Activated naive CD4-positive, alpha-beta T cell treated with anti-CD3 and anti-CD28 coated beads for 36 hours (primary cell): ENCODE results near the gene HENMT1. TPM values are rescaled to one million over a fixed set of nuclear protein-coding genes. Genes with fewer than 3 reads are reported as not detected.

ENCODE experiments used
- CTCF ChIA-PET: fragments of 350-600 bp; sonication (Branson Sonifier 250); formaldehyde crosslinking; loops from one replicate; lab custom pipeline; 2021; ENCODE audit warnings: antibody characterized with exemption; lab: Charles Lee
- DNase-seq: peaks from one replicate; pipeline ENCODE4 v3.0.0-alpha.2; 2020
- H3K27ac Mint-ChIP-seq: one replicate; pipeline ENCODE4 v1.8.0; 2021; ENCODE audit warnings: mild to moderate bottlenecking, mixed read lengths
- H3K27me3 Mint-ChIP-seq: one replicate; pipeline ENCODE4 v1.8.0; 2021; ENCODE audit warnings: low read depth, mixed read lengths
- H3K36me3 Mint-ChIP-seq: one replicate; pipeline ENCODE4 v1.8.0; 2021; ENCODE audit warnings: low read depth, mixed read lengths
- H3K4me1 Mint-ChIP-seq: one replicate; pipeline ENCODE4 v1.8.0; 2021; ENCODE audit warnings: low read depth, mixed read lengths
- H3K4me3 Mint-ChIP-seq: one replicate; pipeline ENCODE4 v1.8.0; 2021; ENCODE audit warnings: mild to moderate bottlenecking, moderate library complexity, mixed read lengths
- H3K9me3 Mint-ChIP-seq: one replicate; pipeline ENCODE4 v1.8.0; 2021; ENCODE audit warnings: mixed read lengths
- intact Hi-C: fragments of 100-400 bp; cut with micrococcal nuclease; formaldehyde crosslinking; loops from one replicate; pipeline ENCODE4 v1.15.1; 2023
- total RNA-seq, 2 experiments: library from RNA; stranded (reverse); gene quantifications; one replicate each; pipeline ENCODE4 v1.2.3, GENCODE V29; 2021

Gene HENMT1
- total RNA-seq, 2 experiments from 2014 or later, result 18.7 to 19.3 TPM

- no peak overlapping the region for H3K4me3 Mint-ChIP-seq
- intact Hi-C loops, result no loop called here
- H3K27ac Mint-ChIP-seq, result no peak overlapping the region
Observed at GRCh38 chr1:108612496-108612895, 48.4 kb downstream of the HENMT1 start.

DNA sequence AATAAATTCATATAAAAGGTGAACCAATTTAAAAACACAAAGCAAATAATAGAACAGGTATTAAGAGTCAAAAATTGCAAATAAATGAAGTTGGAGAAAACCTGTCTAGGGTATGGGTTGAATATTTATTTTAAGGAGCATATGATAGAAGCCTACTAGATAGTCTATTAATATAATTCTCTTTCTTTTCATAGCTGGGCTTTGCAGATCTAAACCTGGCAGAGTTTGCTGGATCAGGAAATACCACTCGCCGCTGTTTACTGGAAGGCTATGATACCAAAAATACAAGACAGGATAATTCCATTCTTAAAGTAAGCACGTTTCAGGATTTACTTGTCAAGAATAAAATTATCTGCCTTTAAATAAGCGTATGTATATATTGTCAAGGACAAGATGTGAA is 48.9 kb downstream of the HENMT1 start:
- H3K27me3 Mint-ChIP-seq, result no peaks in the 10 kb centered on the region
- DNase-seq, result no peak
- CTCF ChIA-PET, result no interaction called here

More at GRCh38 chr1:108612496-108612895, 48.4 kb downstream of the HENMT1 start:
- CTCF ChIA-PET, result interaction anchor here (1.0 kb wide), 1 partner anchor 32 kb away, joined by 3 read pairs; no protein-coding TSS in a partner anchor
- Mint-ChIP-seq H3K9me3 (no peaks in the 10 kb centered on the region), H3K27me3 (no peaks in the 10 kb centered on the region), H3K36me3 (peaks cover 2% of the 10 kb centered on the region), H3K4me1 (no peaks in the 10 kb centered on the region)
- DNase-seq, result no peak

GRCh38 chr1:108610073-108610472 is 50.8 kb downstream of the HENMT1 start:
- no peaks in the 10 kb centered on the region for H3K9me3 Mint-ChIP-seq
- intact Hi-C loops, result no loop called here
- H3K4me1 Mint-ChIP-seq, result no peaks in the 10 kb centered on the region
- CTCF ChIA-PET, result no interaction called here
- H3K36me3 Mint-ChIP-seq, result peaks cover 2% of the 10 kb centered on the region
- no peaks in the 10 kb centered on the region for H3K27me3 Mint-ChIP-seq
- DNase-seq, result no peak
- H3K27ac Mint-ChIP-seq, result no peak overlapping the region
- no peak overlapping the region for H3K4me3 Mint-ChIP-seq

More for the DNA sequence above, 48.9 kb downstream of the HENMT1 start:
- Mint-ChIP-seq H3K9me3 (no peaks in the 10 kb centered on the region), H3K4me1 (no peaks in the 10 kb centered on the region), H3K27ac (no peak overlapping the region), H3K4me3 (no peak overlapping the region), H3K36me3 (peaks cover 2% of the 10 kb centered on the region)
- intact Hi-C loops, result no loop called here

- no peaks in the 10 kb centered on the region for H3K4me1 Mint-ChIP-seq
- CTCF ChIA-PET, result no interaction called here
- no peaks in the 10 kb centered on the region for H3K9me3 Mint-ChIP-seq
- no peaks in the 10 kb centered on the region for H3K27me3 Mint-ChIP-seq
- no peak for DNase-seq
- intact Hi-C loops, result no loop called here
- peaks cover 2% of the 10 kb centered on the region for H3K36me3 Mint-ChIP-seq
- no peak overlapping the region for H3K27ac Mint-ChIP-seq
- H3K4me3 Mint-ChIP-seq, result no peak overlapping the region
Observed at GRCh38 chr1:108609483-108610049, 51.3 kb downstream of the HENMT1 start.

GRCh38 chr1:108606478-108606877 is 54.4 kb downstream of the HENMT1 start:
- H3K9me3 Mint-ChIP-seq, result no peaks in the 10 kb centered on the region
- no peak overlapping the region for H3K4me3 Mint-ChIP-seq
- H3K4me1 Mint-ChIP-seq, result no peaks in the 10 kb centered on the region
- no peak for DNase-seq
- intact Hi-C loops, result no loop called here
- H3K27ac Mint-ChIP-seq, result no peak overlapping the region
- peaks cover 2% of the 10 kb centered on the region for H3K36me3 Mint-ChIP-seq
- CTCF ChIA-PET, result no interaction called here
- H3K27me3 Mint-ChIP-seq, result no peaks in the 10 kb centered on the region

DNA sequence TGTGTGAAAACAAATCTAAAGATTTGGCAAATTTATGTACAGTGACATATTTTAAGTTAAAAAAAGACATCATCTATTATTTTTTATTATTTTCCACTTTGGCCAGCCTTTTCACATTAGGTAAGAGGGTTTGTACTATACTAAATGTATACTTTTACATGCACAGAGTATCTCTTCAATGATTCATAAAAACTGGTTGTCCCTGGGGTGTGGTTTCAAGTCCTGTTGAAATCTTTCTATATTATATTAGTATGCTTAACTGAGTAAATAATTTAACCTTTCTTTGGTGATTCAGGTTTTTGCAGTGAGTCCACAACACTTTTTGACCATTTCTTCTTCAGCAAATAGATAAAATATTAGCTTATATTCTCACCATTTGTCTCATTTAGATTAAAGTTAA is 55.3 kb downstream of the HENMT1 start:
- peaks cover 2% of the 10 kb centered on the region for H3K36me3 Mint-ChIP-seq
- no peak overlapping the region for H3K4me3 Mint-ChIP-seq
- H3K9me3 Mint-ChIP-seq, result no peaks in the 10 kb centered on the region
- CTCF ChIA-PET, result no interaction called here
- DNase-seq, result no peak
- H3K27ac Mint-ChIP-seq, result no peak overlapping the region
- H3K4me1 Mint-ChIP-seq, result no peaks in the 10 kb centered on the region
- no peaks in the 10 kb centered on the region for H3K27me3 Mint-ChIP-seq
- intact Hi-C loops, result no loop called here

DNA sequence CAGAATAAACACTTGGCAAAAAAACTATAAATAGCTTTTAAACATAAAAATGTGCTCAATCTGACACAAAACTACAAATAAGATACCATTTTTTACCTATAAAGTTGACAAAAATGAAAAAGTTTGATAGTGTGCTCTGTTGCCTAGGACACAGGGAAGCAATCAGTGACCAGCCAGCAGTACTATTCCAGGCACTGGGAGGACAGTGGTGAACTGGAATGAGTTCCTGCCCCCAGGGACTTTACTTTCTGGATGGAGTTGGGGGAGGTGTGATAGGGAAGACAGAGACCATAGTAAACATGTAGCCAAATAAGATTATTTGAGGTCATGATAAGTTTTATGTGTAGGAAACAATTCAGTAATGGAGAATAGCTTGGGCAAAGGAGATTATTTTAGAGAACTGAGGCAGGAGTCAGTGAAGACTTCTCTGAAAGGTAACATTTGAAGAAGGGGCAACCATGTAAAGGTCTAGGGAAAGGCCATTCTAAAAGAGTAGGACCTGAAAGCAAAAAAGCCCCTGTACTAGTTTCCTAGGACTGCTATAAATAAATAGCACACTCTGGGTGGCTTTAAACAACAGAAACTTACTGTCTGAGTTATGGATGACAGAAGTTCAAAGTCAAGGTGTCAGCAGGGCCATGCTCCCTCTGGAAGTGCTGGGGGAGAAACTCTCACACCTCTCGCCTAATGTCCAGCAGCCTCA is 59.0 kb downstream of the HENMT1 start:
- no peak for DNase-seq
- intact Hi-C loops, result no loop called here
- CTCF ChIA-PET, result no interaction called here
- Mint-ChIP-seq H3K27ac (no peak overlapping the region), H3K27me3 (no peaks in the 10 kb centered on the region), H3K36me3 (no peaks in the 10 kb centered on the region), H3K4me3 (no peak overlapping the region), H3K4me1 (no peaks in the 10 kb centered on the region), H3K9me3 (no peaks in the 10 kb centered on the region)

GRCh38 chr1:108600504-108600903 is 60.4 kb downstream of the HENMT1 start:
- no peak overlapping the region for H3K27ac Mint-ChIP-seq
- no peaks in the 10 kb centered on the region for H3K27me3 Mint-ChIP-seq
- intact Hi-C loops, result no loop called here
- no peaks in the 10 kb centered on the region for H3K36me3 Mint-ChIP-seq
- DNase-seq, result no peak
- no peak overlapping the region for H3K4me3 Mint-ChIP-seq
- no peaks in the 10 kb centered on the region for H3K4me1 Mint-ChIP-seq
- CTCF ChIA-PET, result no interaction called here
- no peaks in the 10 kb centered on the region for H3K9me3 Mint-ChIP-seq

DNA sequence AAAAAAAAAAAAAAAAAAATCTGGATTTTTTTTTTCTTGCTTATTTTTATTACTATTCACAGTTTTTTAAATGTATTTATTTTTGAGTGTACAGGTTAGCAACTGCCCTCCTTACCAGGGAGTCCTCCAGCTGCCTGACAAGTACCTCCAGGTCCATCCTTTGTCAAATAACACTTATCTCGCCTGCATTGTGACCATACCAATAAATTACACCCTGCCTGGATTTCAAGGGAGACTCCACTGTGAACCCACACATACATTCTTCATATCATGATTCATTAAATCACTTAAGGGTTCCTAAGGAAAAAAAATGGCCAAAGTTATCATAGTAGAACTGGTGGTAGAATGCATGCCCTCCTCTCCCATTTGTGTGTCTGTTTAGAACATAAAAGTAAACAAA is 62.6 kb downstream of the HENMT1 start:
- no peak overlapping the region for H3K4me3 Mint-ChIP-seq
- DNase-seq, result no peak
- intact Hi-C loops, result no loop called here
- no peaks in the 10 kb centered on the region for H3K9me3 Mint-ChIP-seq
- H3K36me3 Mint-ChIP-seq, result no peaks in the 10 kb centered on the region
- H3K27me3 Mint-ChIP-seq, result no peaks in the 10 kb centered on the region
- peaks cover 5% of the 10 kb centered on the region for H3K4me1 Mint-ChIP-seq
- H3K27ac Mint-ChIP-seq, result no peak overlapping the region
- CTCF ChIA-PET, result interaction anchor here (1.1 kb wide), 1 partner anchor 38 kb away, joined by 4 read pairs; the partner anchor contains the start of gene EEIG2

Other genes starting within 250 kb of the HENMT1 start
- not detected for gene NBPF6, start 210.8 kb downstream of the HENMT1 start, total RNA-seq
- 1 to 10 TPM; 7.6 to 7.9 TPM for gene EEIG2, start 101.0 kb downstream of the HENMT1 start, total RNA-seq
- 10 to 100 TPM; 50.4 to 52.2 TPM for gene PRPF38B, start 31.2 kb upstream of the HENMT1 start, total RNA-seq
- under 1 TPM in 1 of 2 experiments, not detected in 1; 0.05 TPM for gene FNDC7, start 51.8 kb upstream of the HENMT1 start, total RNA-seq
- gene STXBP3, start 85.6 kb upstream of the HENMT1 start, total RNA-seq, result 10 to 100 TPM; 29.1 to 30.3 TPM
- not detected for gene AKNAD1, start 196.0 kb upstream of the HENMT1 start, total RNA-seq
- gene GPSM2, start 215.9 kb upstream of the HENMT1 start, total RNA-seq, result 10 to 100 TPM; 15.9 to 19.3 TPM